Brain microvascular endothelial cell (primary cell): ENCODE measurements around the gene PEPD.

Experiments
- DNase-seq: peaks from one replicate; pipeline ENCODE4 v3.0.0-alpha.2; 2020
- H3K27ac ChIP-seq: fragments of 250-450 bp; sonication (Bioruptor Pico); 2 replicates; pipeline ENCODE4 v1.5.1; 2020; ENCODE audit warnings: mild to moderate bottlenecking, moderate library complexity
- H3K27me3 ChIP-seq: fragments of 250-450 bp; sonication (Bioruptor Pico); replicated peaks from 2 replicates; pipeline ENCODE4 v1.5.1; 2020; ENCODE audit warnings: mild to moderate bottlenecking
- H3K36me3 ChIP-seq: fragments of 250-450 bp; sonication (Bioruptor Pico); replicated peaks from 2 replicates; pipeline ENCODE4 v1.5.1; 2020; ENCODE audit warnings: mild to moderate bottlenecking
- H3K4me3 ChIP-seq: 2 replicates; pipeline ENCODE4 v1.5.1; 2011; ENCODE audit warnings: low read depth, mild to moderate bottlenecking, control low read depth, low read length, moderate library complexity
- in situ Hi-C: cut with HindIII; loops from 2 replicates; pipeline ENCODE4 v1.10.0; 2017; ENCODE audit warnings: low sequenced_read_pairs, low pct_ligation_motif_present
- TF ChIP-seq, protein P1 (sequence below): IDR thresholded peaks from 2 replicates; pipeline ENCODE4 v1.5.1; 2011; ENCODE audit warnings: low read depth, mild to moderate bottlenecking, moderate library complexity, low read length, control low read depth, inconsistent platforms; ENCODE audit errors: missing control alignments

PEPD gene

DNA sequence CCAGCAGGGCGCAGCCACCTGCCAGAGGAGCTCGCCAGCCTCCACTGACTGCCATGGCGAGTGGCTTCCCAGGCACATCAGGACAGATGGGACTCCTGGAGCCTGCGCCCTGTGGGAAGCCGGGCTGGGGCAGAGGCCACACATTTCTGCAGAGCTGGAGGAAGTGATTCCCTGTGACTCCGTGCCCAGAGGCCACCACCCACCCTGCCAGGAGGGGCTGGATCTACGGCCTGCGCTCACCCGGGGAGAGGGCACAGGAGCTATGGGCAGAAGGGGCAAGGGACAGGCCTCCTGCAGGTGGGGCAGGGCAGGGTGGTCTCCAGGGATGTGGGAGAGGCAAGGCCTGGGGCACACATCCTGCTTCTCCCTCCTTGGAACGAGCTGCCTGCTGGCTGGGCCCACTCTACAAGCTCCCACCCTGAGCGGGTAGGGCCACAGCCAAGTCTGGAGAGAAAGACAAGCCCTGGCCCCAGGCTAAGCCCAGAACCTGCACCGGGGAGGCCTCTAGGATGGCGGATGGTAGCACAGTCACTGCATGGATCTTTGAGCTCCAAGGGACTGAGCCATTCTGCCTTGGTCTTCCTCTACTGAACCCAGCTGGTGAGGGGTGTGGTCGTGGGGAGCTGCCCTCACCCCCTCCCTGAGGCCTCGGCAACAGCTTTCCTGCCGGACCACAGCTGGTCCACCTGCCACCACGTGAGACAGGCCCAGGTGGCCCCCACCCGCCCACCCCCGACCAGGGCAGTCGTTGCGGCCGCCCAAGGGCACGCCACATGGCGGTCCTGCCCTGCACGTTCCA is 107.5 kb downstream of the PEPD start:
- no peak overlapping the region for H3K4me3 ChIP-seq
- DNase-seq: no peak
- H3K27ac ChIP-seq: no peak overlapping the region
- no peaks in the 10 kb centered on the region for H3K27me3 ChIP-seq
- TF ChIP-seq, protein P1, sequence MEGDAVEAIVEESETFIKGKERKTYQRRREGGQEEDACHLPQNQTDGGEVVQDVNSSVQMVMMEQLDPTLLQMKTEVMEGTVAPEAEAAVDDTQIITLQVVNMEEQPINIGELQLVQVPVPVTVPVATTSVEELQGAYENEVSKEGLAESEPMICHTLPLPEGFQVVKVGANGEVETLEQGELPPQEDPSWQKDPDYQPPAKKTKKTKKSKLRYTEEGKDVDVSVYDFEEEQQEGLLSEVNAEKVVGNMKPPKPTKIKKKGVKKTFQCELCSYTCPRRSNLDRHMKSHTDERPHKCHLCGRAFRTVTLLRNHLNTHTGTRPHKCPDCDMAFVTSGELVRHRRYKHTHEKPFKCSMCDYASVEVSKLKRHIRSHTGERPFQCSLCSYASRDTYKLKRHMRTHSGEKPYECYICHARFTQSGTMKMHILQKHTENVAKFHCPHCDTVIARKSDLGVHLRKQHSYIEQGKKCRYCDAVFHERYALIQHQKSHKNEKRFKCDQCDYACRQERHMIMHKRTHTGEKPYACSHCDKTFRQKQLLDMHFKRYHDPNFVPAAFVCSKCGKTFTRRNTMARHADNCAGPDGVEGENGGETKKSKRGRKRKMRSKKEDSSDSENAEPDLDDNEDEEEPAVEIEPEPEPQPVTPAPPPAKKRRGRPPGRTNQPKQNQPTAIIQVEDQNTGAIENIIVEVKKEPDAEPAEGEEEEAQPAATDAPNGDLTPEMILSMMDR: no peak
- H3K36me3 ChIP-seq: no peaks in the 10 kb centered on the region
- in situ Hi-C loops: loop anchor here (25.0 kb wide), 1 partner anchor 348 kb away; no protein-coding TSS in a partner anchor

DNA sequence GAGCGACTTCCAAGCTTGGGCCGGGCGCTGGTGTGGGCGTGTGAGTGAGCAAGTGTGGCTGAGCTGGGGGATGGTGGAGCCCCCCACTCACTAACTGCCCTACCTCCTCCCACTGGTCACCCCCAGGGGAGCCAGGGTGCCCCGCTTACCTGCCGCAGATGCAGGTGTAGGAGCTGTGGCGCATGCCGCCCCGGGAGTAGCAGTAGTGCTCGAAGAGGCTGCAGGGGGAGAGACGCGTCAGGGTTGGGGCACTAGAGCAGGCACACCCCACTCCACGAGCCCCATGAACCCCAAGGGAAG is 108.2 kb downstream of the PEPD start:
- no peak overlapping the region for H3K27ac ChIP-seq
- TF ChIP-seq, protein P1: no peak
- no peak for DNase-seq
- no peaks in the 10 kb centered on the region for H3K27me3 ChIP-seq
- in situ Hi-C loops: loop anchor here (25.0 kb wide), 1 partner anchor 349 kb away; no protein-coding TSS in a partner anchor
- no peaks in the 10 kb centered on the region for H3K36me3 ChIP-seq
- no peak overlapping the region for H3K4me3 ChIP-seq

DNA sequence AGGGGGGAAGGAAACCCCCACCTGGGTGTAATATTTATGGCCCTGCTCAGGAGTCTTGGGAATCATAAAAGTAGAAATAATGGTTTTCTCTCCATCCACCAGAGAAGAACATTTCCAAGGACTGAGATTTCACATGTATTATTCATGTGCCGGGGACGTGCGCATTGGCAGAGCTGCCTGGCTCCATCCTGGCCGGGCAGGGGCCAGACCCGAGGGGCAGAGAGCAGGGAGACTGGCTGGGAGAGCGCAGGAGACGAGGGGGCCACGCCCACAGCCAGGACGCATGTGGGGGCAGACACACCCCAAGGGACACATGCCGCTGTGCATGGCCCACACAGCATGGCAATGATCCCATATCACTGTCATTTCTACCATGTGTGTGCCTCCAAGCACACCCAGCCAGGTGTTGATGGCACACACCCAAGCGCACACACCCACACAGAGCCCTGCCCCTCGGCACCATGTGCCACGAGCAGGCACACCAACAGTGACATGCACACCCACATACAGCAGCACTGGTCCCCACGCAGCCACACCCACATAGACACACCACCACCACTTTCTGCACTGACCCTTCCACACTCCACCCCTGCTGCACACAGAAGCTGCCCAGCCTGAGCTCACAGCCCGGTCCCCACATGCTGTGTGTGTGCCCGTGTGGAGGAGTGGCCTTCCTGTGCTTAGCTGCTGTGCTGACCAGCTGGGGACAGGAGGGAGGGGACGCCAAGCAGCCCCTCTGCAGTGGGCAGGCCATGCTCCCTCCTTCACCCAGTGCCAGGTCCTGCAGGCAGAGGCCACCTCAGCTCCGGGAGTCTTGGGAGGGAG is 108.8 kb downstream of the PEPD start:
- Histone ChIP-seq H3K27ac (no peak overlapping the region), H3K36me3 (no peaks in the 10 kb centered on the region), H3K4me3 (no peak overlapping the region), H3K27me3 (no peaks in the 10 kb centered on the region)
- in situ Hi-C loops: loop anchor here (25.0 kb wide), 1 partner anchor 349 kb away; no protein-coding TSS in a partner anchor
- DNase-seq: no peak
- TF ChIP-seq, protein P1: no peak

DNA sequence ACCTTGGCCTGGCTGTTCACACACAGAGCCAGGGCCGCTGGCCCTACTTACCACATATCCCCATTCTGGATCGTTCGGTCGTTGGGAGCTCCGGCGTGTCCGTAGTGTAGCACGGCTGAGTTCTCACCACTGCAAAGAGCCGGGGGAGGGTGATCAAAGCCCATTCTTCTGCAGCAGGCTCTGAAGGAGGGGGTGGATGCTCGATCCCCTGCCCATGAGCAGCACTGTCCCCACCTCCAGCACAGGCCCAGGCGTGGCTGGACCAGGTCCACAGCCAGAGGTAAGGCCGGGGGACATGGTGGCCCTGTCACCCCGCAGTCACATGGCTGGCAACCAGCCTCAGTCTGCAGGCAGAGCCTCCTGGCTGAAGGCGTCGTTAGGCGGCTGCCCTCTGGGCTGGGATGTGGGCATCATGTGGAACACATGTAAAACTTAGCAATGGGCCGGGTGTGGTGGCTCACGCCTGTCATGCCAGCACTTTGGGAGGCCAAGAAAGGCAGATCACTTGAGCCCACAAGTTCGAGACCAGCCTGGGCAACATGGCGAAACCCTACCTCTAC is 109.9 kb downstream of the PEPD start:
- Histone ChIP-seq H3K4me3 (no peak overlapping the region), H3K27ac (no peak overlapping the region), H3K27me3 (no peaks in the 10 kb centered on the region), H3K36me3 (no peaks in the 10 kb centered on the region)
- in situ Hi-C loops: loop anchor here (25.0 kb wide), 1 partner anchor 351 kb away; no protein-coding TSS in a partner anchor
- TF ChIP-seq, protein P1: no peak
- DNase-seq: no peak

DNA sequence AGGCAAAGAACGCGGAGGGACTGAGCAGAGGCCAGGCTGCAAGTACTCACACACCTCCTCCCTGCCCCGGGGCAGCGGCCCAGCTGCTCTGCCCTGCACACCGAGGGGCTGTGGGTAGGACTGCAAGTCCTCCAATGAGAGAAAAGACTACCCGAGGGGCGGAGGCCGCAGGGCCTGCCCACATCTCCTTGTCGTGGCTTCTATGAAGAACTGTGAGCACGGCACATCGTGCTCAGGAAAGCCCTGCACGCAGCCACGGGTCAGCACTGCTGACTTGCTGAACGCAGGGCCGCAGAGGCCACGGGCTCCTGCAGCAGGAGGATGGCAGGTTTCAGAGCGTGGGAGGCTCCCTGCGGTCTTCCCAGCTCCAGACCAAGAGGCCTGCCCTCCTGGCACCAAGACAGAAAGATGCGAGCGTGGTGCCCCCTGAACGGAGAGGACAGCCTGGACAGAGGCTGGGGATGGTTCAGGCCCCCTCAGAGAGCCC is 110.6 kb downstream of the PEPD start:
- DNase-seq: no peak
- in situ Hi-C loops: loop anchor here (25.0 kb wide), 1 partner anchor 351 kb away; no protein-coding TSS in a partner anchor
- TF ChIP-seq, protein P1: no peak
- Histone ChIP-seq H3K4me3 (no peak overlapping the region), H3K27me3 (no peaks in the 10 kb centered on the region), H3K27ac (no peak overlapping the region), H3K36me3 (no peaks in the 10 kb centered on the region)
